IMR-90 (cell line): Measurements from ENCODE around the gene CCDC12. TPM values are rescaled to one million over a fixed set of nuclear protein-coding genes. Genes with fewer than 3 reads are reported as not detected.

ENCODE experiments used
- ATAC-seq: fragments of 200-7000 bp; cut with Tn5 transposase; 2 replicates; pipeline ENCODE4 v1.9.1; 2020; ENCODE audit warnings: low read depth, mild to moderate bottlenecking, moderate library complexity
- BruUV-seq: library from RNA; stranded (reverse); fragments of 400-500 nt; replicated peaks from 2 replicates; lab custom pipeline; 2021; lab: Mats Ljungman, UMichigan
- CTCF ChIA-PET: fragments of 300-600 bp; formaldehyde crosslinking; extraction: SDS; loops from one replicate; lab custom pipeline; 2021; ENCODE audit warnings: antibody characterized with exemption; lab: Yijun Ruan, JAX
- POLR2A ChIA-PET: fragments of 300-600 bp; sonication (Branson Sonifier 250); formaldehyde crosslinking; loops from one replicate; lab custom pipeline; 2022; ENCODE audit warnings: antibody characterized with exemption; ENCODE audit not compliant: unreplicated experiment; lab: Charles Lee
- DNase-seq: peaks from one replicate; pipeline ENCODE4 v3.0.0; 2013
- H2AFZ ChIP-seq: replicated peaks from 2 replicates; pipeline ENCODE3; 2013; ENCODE audit warnings: low read length, mild to moderate bottlenecking; ENCODE audit not compliant: poor library complexity
- H2AK5ac ChIP-seq: 2 replicates; pipeline ENCODE4 v1.6.1; 2013; ENCODE audit warnings: low read depth, low read length, inconsistent platforms
- H2AK9ac ChIP-seq: replicated peaks from 2 replicates; pipeline ENCODE3; 2013; ENCODE audit warnings: mild to moderate bottlenecking, low read depth, low read length, moderate library complexity; ENCODE audit not compliant: poor library complexity
- H2BK120ac ChIP-seq: 2 replicates; pipeline ENCODE4 v1.6.1; 2013; ENCODE audit warnings: low read depth, low read length, inconsistent platforms
- H2BK15ac ChIP-seq: 3 replicates; pipeline ENCODE4 v1.6.1; 2013; ENCODE audit warnings: low read depth, low read length, inconsistent platforms
- H2BK20ac ChIP-seq: 2 replicates; pipeline ENCODE4 v1.6.1; 2013; ENCODE audit warnings: low read depth, mild to moderate bottlenecking, inconsistent platforms, low read length, moderate library complexity
- H2BK5ac ChIP-seq: 2 replicates; pipeline ENCODE4 v1.6.1; 2013; ENCODE audit warnings: mild to moderate bottlenecking, low read depth, low read length, inconsistent platforms; ENCODE audit not compliant: poor library complexity, severe bottlenecking
- H3K14ac ChIP-seq: replicated peaks from 2 replicates; pipeline ENCODE4 v1.6.1; 2013; ENCODE audit warnings: low read depth, low read length, inconsistent platforms
- H3K18ac ChIP-seq: 2 replicates; pipeline ENCODE4 v1.6.1; 2013; ENCODE audit warnings: low read depth, low read length, control low read depth
- H3K23ac ChIP-seq: 2 replicates; pipeline ENCODE4 v1.6.1; 2013; ENCODE audit warnings: low read depth, low read length, inconsistent platforms
- H3K27ac ChIP-seq: 2 replicates; pipeline ENCODE4 v1.5.1; 2013; ENCODE audit warnings: mild to moderate bottlenecking, control low read depth, low read length; ENCODE audit not compliant: insufficient read depth
- H3K27me3 ChIP-seq: 2 replicates; pipeline ENCODE4 v1.6.1; 2013; ENCODE audit warnings: low read length; ENCODE audit not compliant: control insufficient read depth, insufficient read depth
- H3K36me3 ChIP-seq: 2 replicates; pipeline ENCODE4 v1.6.1; 2013; ENCODE audit warnings: low read length, mixed read lengths; ENCODE audit not compliant: control insufficient read depth, insufficient read depth
- H3K4ac ChIP-seq: 2 replicates; pipeline ENCODE4 v1.6.1; 2013; ENCODE audit warnings: low read depth, low read length, inconsistent platforms
- H3K4me1 ChIP-seq: 2 replicates; pipeline ENCODE4 v1.6.1; 2013; ENCODE audit warnings: low read length, mixed read lengths; ENCODE audit not compliant: control insufficient read depth, insufficient read depth
- H3K4me2 ChIP-seq: 2 replicates; pipeline ENCODE4 v1.6.1; 2013; ENCODE audit warnings: low read depth, mild to moderate bottlenecking, control low read depth, low read length, moderate library complexity
- H3K4me3 ChIP-seq: 2 replicates; pipeline ENCODE4 v1.5.1; 2013; ENCODE audit warnings: low read depth, mild to moderate bottlenecking, control low read depth, low read length, moderate library complexity; ENCODE audit not compliant: insufficient read depth
- H3K56ac ChIP-seq: 2 replicates; pipeline ENCODE4 v1.6.1; 2013; ENCODE audit warnings: low read length, inconsistent platforms; ENCODE audit not compliant: insufficient read depth; ENCODE audit errors: extremely low read depth
- H3K79me1 ChIP-seq, 2 experiments: 2 replicates each; pipeline ENCODE4 v1.6.1; 2013; ENCODE audit warnings: low read length in 2 of 2, inconsistent platforms in 1 of 2, low read depth in 1 of 2
- H3K9ac ChIP-seq: 2 replicates; pipeline ENCODE4 v1.6.1; 2013; ENCODE audit warnings: low read depth, low read length, control low read depth
- H3K9me1 ChIP-seq: 2 replicates; pipeline ENCODE4 v1.6.1; 2013; ENCODE audit warnings: low read length, inconsistent platforms; ENCODE audit not compliant: insufficient read depth
- H3K9me3 ChIP-seq: 2 replicates; pipeline ENCODE4 v1.6.1; 2013; ENCODE audit warnings: low read length; ENCODE audit not compliant: control insufficient read depth, insufficient read depth
- H4K20me1 ChIP-seq: 2 replicates; pipeline ENCODE4 v1.6.1; 2013; ENCODE audit warnings: low read length, inconsistent platforms; ENCODE audit not compliant: insufficient read depth
- H4K5ac ChIP-seq: 2 replicates; pipeline ENCODE4 v1.6.1; 2013; ENCODE audit warnings: mild to moderate bottlenecking, low read depth, low read length, control low read depth
- H4K8ac ChIP-seq, 2 experiments: 2 replicates each; pipeline ENCODE4 v1.6.1; 2013; ENCODE audit warnings: low read depth in 2 of 2, low read length in 2 of 2, control low read depth in 1 of 2, inconsistent platforms in 1 of 2
- H4K91ac ChIP-seq: 2 replicates; pipeline ENCODE4 v1.6.1; 2013; ENCODE audit warnings: low read depth, low read length, inconsistent platforms; ENCODE audit not compliant: insufficient read depth
- BHLHE40 ChIP-seq: fragments of 150-350 bp; IDR thresholded peaks from 2 replicates; pipeline ENCODE4 v1.6.1; 2016; ENCODE audit warnings: mild to moderate bottlenecking, low read depth, low read length
- CEBPB ChIP-seq: IDR thresholded peaks from 2 replicates; pipeline ENCODE4 v1.6.1; 2012; ENCODE audit warnings: low read depth, low read length, improper control_type of control experiment
- CHD1 ChIP-seq: IDR thresholded peaks from 2 replicates; pipeline ENCODE4 v1.6.1; 2012; ENCODE audit warnings: low read depth, low read length, improper control_type of control experiment
- ELK1 ChIP-seq: fragments of 150-350 bp; IDR thresholded peaks from 2 replicates; pipeline ENCODE4 v1.6.1; 2016; ENCODE audit warnings: low read depth, mild to moderate bottlenecking, low read length, moderate library complexity, borderline replicate concordance
- MAFK ChIP-seq: IDR thresholded peaks from 2 replicates; pipeline ENCODE4 v1.6.1; 2012; ENCODE audit warnings: low read depth, low read length, improper control_type of control experiment
- MXI1 ChIP-seq: IDR thresholded peaks from 2 replicates; pipeline ENCODE4 v1.6.1; 2012; ENCODE audit warnings: low read depth, mild to moderate bottlenecking, low read length, moderate library complexity, borderline replicate concordance
- NFE2L2 ChIP-seq: fragments of 150-350 bp; IDR thresholded peaks from 2 replicates; pipeline ENCODE4 v1.6.1; 2016; ENCODE audit warnings: low read depth, mild to moderate bottlenecking, low read length
- RAD21 ChIP-seq: IDR thresholded peaks from 2 replicates; pipeline ENCODE4 v1.6.1; 2012; ENCODE audit warnings: low read length, improper control_type of control experiment
- RCOR1 ChIP-seq: IDR thresholded peaks from 2 replicates; pipeline ENCODE4 v1.6.1; 2012; ENCODE audit warnings: mild to moderate bottlenecking, low read length, improper control_type of control experiment; ENCODE audit not compliant: insufficient replicate concordance
- SMC3 ChIP-seq: fragments of 150-350 bp; IDR thresholded peaks from 2 replicates; pipeline ENCODE4 v1.6.1; 2016; ENCODE audit warnings: low read depth, mild to moderate bottlenecking, antibody characterized with exemption, low read length, moderate library complexity
- USF2 ChIP-seq: fragments of 150-350 bp; IDR thresholded peaks from 2 replicates; pipeline ENCODE4 v1.6.1; 2017; ENCODE audit warnings: mild to moderate bottlenecking, antibody characterized with exemption, low read length, low read depth
- WGBS, 2 experiments: methylation state at CpG; one replicate each; pipeline versions ENCODE4 v1.1.5 to v1.1.7; 2013; ENCODE audit warnings: missing lambda C conversion rate in 2 of 2; ENCODE audit not compliant: insufficient read length in 1 of 2; ENCODE audit errors: extremely low coverage in 2 of 2; 5-methylcytosine and 5-hydroxymethylcytosine counted together
- dilution Hi-C: fragments of 300-500 bp; cut with HindIII; formaldehyde crosslinking; loops from one replicate; pipeline ENCODE4 v1.14.3; 2018; ENCODE audit warnings: low sequenced_read_pairs; ENCODE audit not compliant: unreplicated experiment
- in situ Hi-C: fragments of 300-500 bp; cut with MboI; formaldehyde crosslinking; loops from 3 replicates; pipeline ENCODE4 v1.14.3; 2019; ENCODE audit warnings: low sequenced_read_pairs, inconsistent platforms, mixed read lengths
- intact Hi-C: fragments of 100-400 bp; cut with micrococcal nuclease; formaldehyde crosslinking; loops from 2 replicates; pipeline ENCODE4 v1.10.0; 2022
- polyA plus RNA-seq, 3 experiments: library from polyadenylated mRNA; depleted of rRNA; stranded (reverse); fragments of >200 nt; gene quantifications; 2 replicates each; pipeline ENCODE4 v1.2.3, GENCODE V29; 2012; ENCODE audit warnings: low replicate concordance in 1 of 3
- total RNA-seq: library from RNA; depleted of rRNA; stranded (reverse); fragments of >200 nt; gene quantifications from 2 replicates; pipeline ENCODE4 v1.2.3, GENCODE V29; 2012

The CCDC12 gene
- total and polyA plus RNA-seq, 2 of the 4 experiments (the other 2 are of a cell fraction) = 15.2 to 35.1 TPM

GRCh38 chr3:46971742-46972141, 4.8 kb downstream of the CCDC12 start:
- H2BK15ac ChIP-seq = no peak overlapping the region
- H3K9ac ChIP-seq = no peak overlapping the region
- H2BK5ac ChIP-seq = no peak overlapping the region
- peaks cover 34% of the 10 kb centered on the region for H3K9me1 ChIP-seq
- no peak overlapping the region for H3K27ac ChIP-seq
- ChIA-PET CTCF (no interaction called here), POLR2A (no interaction called here)
- no peak overlapping the region for H2BK20ac ChIP-seq
- no peaks in the 10 kb centered on the region for H3K27me3 ChIP-seq
- WGBS, 2 experiments = no CpG with 5 or more reads among the region's 1 CpG
- BruUV-seq = no TSS peak
- no peak overlapping the region for H3K14ac ChIP-seq
- peaks cover 78% of the 10 kb centered on the region for H4K20me1 ChIP-seq
- H3K4me3 ChIP-seq = no peak overlapping the region
- in situ Hi-C loops = no loop called here
- TF ChIP-seq SMC3 (no peak), MXI1 (no peak), BHLHE40 (no peak), RCOR1 (no peak), CHD1 (no peak), NFE2L2 (no peak), RAD21 (no peak), ELK1 (no peak), CEBPB (no peak), MAFK (no peak), USF2 (no peak)
- H3K36me3 ChIP-seq = peaks cover 4% of the 10 kb centered on the region
- H3K56ac ChIP-seq = no peak overlapping the region
- no peak overlapping the region for H2BK120ac ChIP-seq
- H2AFZ ChIP-seq = no peak overlapping the region
- H3K18ac ChIP-seq = no peak overlapping the region
- H4K91ac ChIP-seq = no peak overlapping the region
- no peak overlapping the region for H2AK9ac ChIP-seq
- no peak overlapping the region for H3K4ac ChIP-seq
- ATAC-seq = no peak
- H3K4me1 ChIP-seq = peaks cover 18% of the 10 kb centered on the region
- no peak overlapping the region for H4K8ac ChIP-seq
- no peak overlapping the region for H3K23ac ChIP-seq
- no peak overlapping the region for H4K5ac ChIP-seq
- dilution Hi-C loops = no loop called here
- intact Hi-C loops = no loop called here
- H3K79me1 ChIP-seq = peaks cover 27 to 73% of the 10 kb centered on the region in 2 experiments
- no peak overlapping the region for H2AK5ac ChIP-seq
- no peak overlapping the region for H3K4me2 ChIP-seq
- no peaks in the 10 kb centered on the region for H3K9me3 ChIP-seq
- no peak for DNase-seq
